Keratinocyte (primary cell): ENCODE results near the gene C19orf85. TPM values are rescaled to one million over a fixed set of nuclear protein-coding genes. Genes with fewer than 3 reads are reported as not detected.

Experiments used
- DNase-seq: peaks from one replicate; pipeline ENCODE4 v3.0.0-alpha.2; 2011; ENCODE audit warnings: low read depth, missing footprints, low spot score
- FAIRE-seq: peaks from 2 replicates; lab custom pipeline; 2011; peaks lifted over from hg19 to GRCh38; lab: Jason Lieb, UNC
- H2AFZ ChIP-seq: 2 replicates; pipeline ENCODE4 v1.6.0; 2012; ENCODE audit warnings: low read length, control low read depth, inconsistent platforms; ENCODE audit not compliant: control insufficient read depth
- H3K27ac ChIP-seq: 2 replicates; pipeline ENCODE4 v1.5.1; 2011; ENCODE audit warnings: low read length; ENCODE audit not compliant: control insufficient read depth, insufficient read depth
- H3K27me3 ChIP-seq: 3 replicates; pipeline ENCODE4 v1.6.0; 2011; ENCODE audit warnings: low read length; ENCODE audit not compliant: control insufficient read depth, insufficient read depth; ENCODE audit errors: extremely low read depth
- H3K36me3 ChIP-seq, 2 experiments: 2 replicates in 1 of 2; 3 replicates in 1 of 2; pipeline ENCODE4 v1.5.1; 2011; ENCODE audit warnings: low read length in 2 of 2, mild to moderate bottlenecking in 1 of 2; ENCODE audit not compliant: control insufficient read depth in 2 of 2, insufficient read depth in 2 of 2; ENCODE audit errors: extremely low read depth in 1 of 2
- H3K4me1 ChIP-seq: 3 replicates; pipeline ENCODE4 v1.5.1; 2011; ENCODE audit warnings: low read length; ENCODE audit not compliant: control insufficient read depth, insufficient read depth; ENCODE audit errors: extremely low read depth
- H3K4me2 ChIP-seq: 3 replicates; pipeline ENCODE4 v1.6.0; 2011; ENCODE audit warnings: low read depth, low read length; ENCODE audit not compliant: control insufficient read depth, insufficient read depth; ENCODE audit errors: extremely low read depth
- H3K4me3 ChIP-seq, 3 experiments: fragments of 200-600 bp in 1 of 3; sonication (generic) in 1 of 3; 2 replicates in 2 of 3; 3 replicates in 1 of 3; pipeline ENCODE4 v1.5.1; 2011 to 2016; ENCODE audit warnings: low read length in 3 of 3, mild to moderate bottlenecking in 3 of 3, control low read depth in 2 of 3, inconsistent platforms in 1 of 3, low read depth in 1 of 3, mixed read lengths in 1 of 3, mixed run types in 1 of 3, moderate library complexity in 1 of 3; ENCODE audit not compliant: control insufficient read depth in 2 of 3, insufficient read depth in 2 of 3; ENCODE audit errors: extremely low read depth in 1 of 3
- H3K79me2 ChIP-seq: 2 replicates; pipeline ENCODE4 v1.6.0; 2012; ENCODE audit warnings: low read length; ENCODE audit not compliant: control insufficient read depth, insufficient read depth
- H3K9ac ChIP-seq: 3 replicates; pipeline ENCODE4 v1.6.0; 2011; ENCODE audit warnings: low read length; ENCODE audit not compliant: control insufficient read depth, insufficient read depth; ENCODE audit errors: extremely low read depth
- H3K9me1 ChIP-seq: 3 replicates; pipeline ENCODE4 v1.6.0; 2011; ENCODE audit warnings: low read length; ENCODE audit not compliant: control insufficient read depth, insufficient read depth; ENCODE audit errors: extremely low read depth
- H3K9me3 ChIP-seq: 2 replicates; pipeline ENCODE4 v1.5.1; 2012; ENCODE audit warnings: low read depth, low read length; ENCODE audit not compliant: control insufficient read depth
- H4K20me1 ChIP-seq: 3 replicates; pipeline ENCODE4 v1.6.0; 2011; ENCODE audit warnings: low read length; ENCODE audit not compliant: control insufficient read depth, insufficient read depth; ENCODE audit errors: extremely low read depth
- CTCF ChIP-seq, 3 experiments: IDR thresholded peaks in 1 of 3; conservative IDR thresholded peaks in 1 of 3; optimal IDR thresholded peaks in 1 of 3; 2 replicates in 2 of 3; 3 replicates in 1 of 3; pipeline versions ENCODE3 to v1.5.1; 2011; ENCODE audit warnings: low read length in 3 of 3, mild to moderate bottlenecking in 3 of 3, moderate library complexity in 2 of 3, control low read depth in 1 of 3, inconsistent platforms in 1 of 3; ENCODE audit not compliant: insufficient read depth in 2 of 3; ENCODE audit errors: extremely low read depth in 1 of 3
- EZH2 ChIP-seq: IDR thresholded peaks from one replicate; pipeline ENCODE4 v1.6.1; 2012; ENCODE audit warnings: inconsistent platforms, mild to moderate bottlenecking, low read length, moderate library complexity
- dilution Hi-C: fragments of 300-500 bp; cut with MboI; formaldehyde crosslinking; loops from one replicate; pipeline ENCODE4 v1.7.0; 2020; ENCODE audit warnings: low sequenced_read_pairs; ENCODE audit not compliant: extremely low pct_ligation_motif_present
- polyA plus RNA-seq, 5 experiments: library from polyadenylated mRNA; depleted of rRNA in 3 of 5; stranded (reverse) in 3 of 5; stranded (forward) in 1 of 5; unstranded in 1 of 5; fragments of >200 nt; gene quantifications; 1 replicate in 1 of 5; 2 replicates in 3 of 5; 3 replicates in 1 of 5; pipeline versions ENCODE4 v1.2.1 to v1.2.3, GENCODE V29; 2011 to 2012; ENCODE audit warnings: missing spikeins in 2 of 5, low read depth in 1 of 5, low replicate concordance in 1 of 5

C19orf85 gene
- polyA plus RNA-seq, 1 donor (not counting 4 experiments of a cell fraction or from before 2014, with no cell fraction given): not detected

DNA sequence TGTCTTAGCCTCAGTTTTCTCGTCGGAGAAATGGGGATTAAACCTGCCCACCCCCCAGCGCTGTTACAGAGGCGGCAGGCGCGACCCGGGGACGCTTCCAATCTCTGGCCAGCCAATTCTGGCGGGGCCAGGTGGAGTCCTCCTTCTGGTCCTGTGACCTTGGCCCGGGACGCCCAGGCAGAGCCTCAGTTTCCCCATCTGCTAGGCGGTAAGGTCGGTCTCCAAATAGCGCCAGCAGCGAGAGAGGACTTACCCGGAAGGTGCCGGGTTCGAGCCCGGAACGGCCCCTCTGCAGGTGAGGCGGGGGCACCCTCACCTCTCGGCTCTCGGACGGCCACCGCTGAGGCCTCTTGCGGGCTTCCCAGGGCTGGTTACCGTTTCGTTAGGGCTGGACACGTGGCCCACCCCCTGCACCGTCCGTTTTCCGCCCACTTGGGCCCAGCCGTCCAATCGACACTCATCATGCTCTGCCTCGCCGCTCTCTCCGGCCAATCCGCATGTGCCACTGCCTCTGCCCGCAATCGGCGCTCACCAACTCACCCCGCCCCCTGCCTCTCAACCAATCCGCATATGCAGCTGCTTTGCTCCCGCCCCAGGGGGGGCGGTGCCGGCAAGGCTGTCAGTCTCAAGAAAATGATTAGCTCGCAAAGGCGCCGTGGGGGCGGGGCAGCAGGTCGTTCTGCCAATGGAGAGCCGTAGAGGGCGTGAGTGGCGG, 3.1 kb downstream of the C19orf85 start, which contains the start of gene ISOC2:
ISOC2 (minus strand) TSS at position 384 of the 715 bp plus-strand sequence. CDS start 5,156 bp downstream, outside the sequence.
- dilution Hi-C loops: no loop called here
- Histone ChIP-seq H3K9me1 (no peaks in the 10 kb centered on the region), H3K4me3 (peak within 1 kb of the TSS; percentile 75 to 92 (median 84)), H3K79me2 (no peaks in the 10 kb centered on the region), H3K27ac (peak within 1 kb of the TSS; percentile 71), H4K20me1 (no peaks in the 10 kb centered on the region), H3K9ac (peak within 1 kb of the TSS; percentile 88), H3K4me2 (peak within 1 kb of the TSS; percentile 96), H3K9me3 (no peaks in the 10 kb centered on the region), H3K4me1 (peaks cover 9% of the 10 kb centered on the region), H2AFZ (peak within 1 kb of the TSS; percentile 95), H3K36me3 (no peaks in the 10 kb centered on the region), H3K27me3 (no peaks in the 10 kb centered on the region)
- FAIRE-seq (peak; percentile 84), DNase-seq (peak; percentile 97)
- TF ChIP-seq CTCF (optimal IDR thresholded peaks at IDR 0.05 in 1 of 3, IDR thresholded peaks at IDR 0.05 in 1 of 3, conservative IDR thresholded peaks at IDR 0.05 in 1 of 3; ENCODE audit: extremely low read depth in 1 of 3, insufficient read depth in 2 of 3, low read length in 3 of 3) (no peak), EZH2 (no peak)

DNA sequence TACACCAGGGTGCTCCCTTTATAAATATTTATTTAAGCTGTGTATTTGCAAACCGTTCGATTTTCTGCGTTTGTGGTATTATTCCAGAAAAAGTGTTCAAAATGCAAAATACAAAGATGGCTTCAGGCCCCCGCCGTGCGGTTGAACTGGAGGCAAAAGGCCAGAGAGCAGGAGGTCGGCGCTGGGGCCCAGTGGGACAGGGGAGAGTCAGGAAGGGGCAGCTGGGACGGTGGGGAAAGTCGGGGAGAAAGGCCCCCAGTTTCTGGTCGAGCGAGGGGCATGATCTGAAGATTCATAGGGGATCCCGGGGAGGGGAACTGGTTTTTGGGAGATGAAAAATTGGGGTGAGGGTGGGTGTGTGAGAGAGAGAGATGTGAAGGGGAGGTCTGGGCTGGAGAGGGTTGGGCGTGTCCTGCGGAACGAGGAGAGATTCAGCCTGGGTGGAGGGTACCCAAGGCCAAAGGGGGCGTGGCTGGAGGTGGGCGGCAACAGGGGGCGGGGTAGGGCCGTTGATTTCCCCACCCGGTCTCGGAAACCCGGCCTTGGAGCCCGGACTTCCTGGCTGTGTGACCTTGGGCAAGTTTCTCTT, 3.8 kb downstream of the C19orf85 start:
- no peaks in the 10 kb centered on the region for H4K20me1 ChIP-seq
- no peaks in the 10 kb centered on the region for H3K27me3 ChIP-seq
- peak overlapping the region; percentile 88 for H3K9ac ChIP-seq
- peaks cover 9% of the 10 kb centered on the region for H3K4me1 ChIP-seq
- H3K9me3 ChIP-seq: no peaks in the 10 kb centered on the region
- peak overlapping the region; percentile 68 for H3K27ac ChIP-seq
- H3K9me1 ChIP-seq: no peaks in the 10 kb centered on the region
- H3K79me2 ChIP-seq: no peaks in the 10 kb centered on the region
- no peak for FAIRE-seq
- H3K36me3 ChIP-seq: peaks cover 0 to 2% of the 10 kb centered on the region in 2 experiments
- no peak for TF ChIP-seq EZH2
- TF ChIP-seq CTCF (optimal IDR thresholded peaks at IDR 0.05 in 1 of 3, IDR thresholded peaks at IDR 0.05 in 1 of 3, conservative IDR thresholded peaks at IDR 0.05 in 1 of 3; ENCODE audit: extremely low read depth in 1 of 3, insufficient read depth in 2 of 3, low read length in 3 of 3): no peak
- H3K4me3 ChIP-seq: peak overlapping the region; percentile 75 to 85 (median 84)
- dilution Hi-C loops: no loop called here
- no peak overlapping the region for H2AFZ ChIP-seq
- no peak for DNase-seq
- peak overlapping the region; percentile 96 for H3K4me2 ChIP-seq
